ENCODE results near the gene CTSW. TPM values are rescaled to one million over a fixed set of nuclear protein-coding genes. Genes with fewer than 3 reads are reported as not detected.

Gene CTSW
- total RNA-seq, 1 donor from 2014 or later: not detected

DNA sequence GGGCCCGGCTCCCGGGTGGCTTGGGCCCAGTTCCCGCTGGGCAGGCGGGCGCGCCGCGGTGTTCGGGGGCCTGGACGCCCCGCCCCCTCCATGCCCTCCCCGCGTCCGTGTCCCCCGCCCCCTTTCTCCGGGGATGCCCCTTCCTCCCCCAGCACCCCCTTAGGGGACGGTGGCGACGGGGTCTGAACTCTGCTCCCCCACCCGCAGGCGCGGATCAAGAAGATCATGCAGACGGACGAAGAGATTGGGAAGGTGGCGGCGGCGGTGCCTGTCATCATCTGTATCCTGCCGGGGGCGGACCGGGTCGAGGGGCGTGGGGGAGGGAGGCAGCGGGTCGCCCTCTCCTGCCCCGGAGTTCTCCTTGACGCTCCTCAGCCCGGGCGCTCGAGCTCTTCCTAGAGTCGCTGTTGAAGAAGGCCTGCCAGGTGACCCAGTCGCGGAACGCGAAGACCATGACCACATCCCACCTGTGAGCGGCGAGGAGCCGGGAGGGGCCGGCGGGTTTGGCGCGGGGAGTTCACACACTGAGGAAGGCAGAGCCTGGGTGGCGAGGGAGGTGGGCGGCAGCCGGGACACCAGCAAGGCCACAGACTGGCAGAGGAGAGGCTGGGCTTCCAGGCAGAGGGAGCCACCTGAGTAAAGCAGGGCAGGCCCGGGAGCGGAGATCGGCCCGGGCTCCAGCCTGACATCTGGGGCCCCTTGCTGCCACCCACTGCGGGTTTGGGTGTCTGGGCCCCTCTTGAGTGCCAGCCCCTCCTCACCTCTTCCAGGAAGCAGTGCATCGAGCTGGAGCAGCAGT is 40.1 kb downstream of the CTSW start:
- H3K4me3 Mint-ChIP-seq (ENCODE audit: low read depth): peak overlapping the region; percentile 84
- H3K36me3 Mint-ChIP-seq (ENCODE audit: insufficient read depth): peaks cover 5% of the 10 kb centered on the region
- peak overlapping the region; percentile 78 for H3K27ac Mint-ChIP-seq
- peak; percentile 48 for DNase-seq (ENCODE audit: low spot score, unreplicated experiment)
- no peaks in the 10 kb centered on the region for H3K9me3 Mint-ChIP-seq (ENCODE audit: low read depth)
- peaks cover 6% of the 10 kb centered on the region for H3K4me1 Mint-ChIP-seq (ENCODE audit: low read depth)
- H3K27me3 Mint-ChIP-seq: peaks cover 2% of the 10 kb centered on the region
- TF ChIP-seq CTCF (IDR thresholded peaks at IDR 0.05; ENCODE audit: unreplicated experiment): no peak

GRCh38 chr11:65920372-65920802 is 40.8 kb downstream of the CTSW start:
- no peak for DNase-seq (ENCODE audit: low spot score, unreplicated experiment)
- peaks cover 6% of the 10 kb centered on the region for H3K4me1 Mint-ChIP-seq (ENCODE audit: low read depth)
- H3K4me3 Mint-ChIP-seq (ENCODE audit: low read depth): peak overlapping the region; percentile 84
- no peaks in the 10 kb centered on the region for H3K9me3 Mint-ChIP-seq (ENCODE audit: low read depth)
- TF ChIP-seq CTCF (IDR thresholded peaks at IDR 0.05; ENCODE audit: unreplicated experiment): no peak
- no peak overlapping the region for H3K27ac Mint-ChIP-seq
- peaks cover 5% of the 10 kb centered on the region for H3K36me3 Mint-ChIP-seq (ENCODE audit: insufficient read depth)
- H3K27me3 Mint-ChIP-seq: no peaks in the 10 kb centered on the region

DNA sequence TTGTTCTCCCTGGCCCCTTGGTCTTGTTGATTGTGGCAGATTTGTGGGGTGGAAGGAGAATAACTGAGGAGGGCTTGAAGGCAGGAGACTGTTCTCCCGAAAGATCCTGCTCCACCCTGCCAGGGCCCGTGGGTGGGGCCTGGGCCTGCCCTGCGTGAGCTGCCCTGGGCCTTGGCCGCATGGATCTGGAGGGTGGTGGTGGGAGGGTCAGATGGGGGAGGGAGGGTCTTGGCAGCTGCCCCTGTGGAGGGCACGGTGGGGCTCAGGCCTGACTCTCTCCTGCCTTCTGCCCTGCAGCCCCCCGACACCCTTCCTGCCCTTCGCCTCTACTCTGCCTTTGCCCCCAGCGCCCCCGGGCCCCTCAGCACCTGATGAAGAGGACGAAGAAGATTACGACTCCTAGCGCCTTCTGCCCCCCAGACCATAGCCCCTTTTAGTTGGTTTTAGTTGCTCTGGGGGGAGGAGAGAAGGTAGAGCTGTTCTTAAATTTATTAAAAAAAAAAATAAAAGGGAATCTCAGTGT is 41.5 kb downstream of the CTSW start:
- H3K27ac Mint-ChIP-seq: no peak overlapping the region

DNA sequence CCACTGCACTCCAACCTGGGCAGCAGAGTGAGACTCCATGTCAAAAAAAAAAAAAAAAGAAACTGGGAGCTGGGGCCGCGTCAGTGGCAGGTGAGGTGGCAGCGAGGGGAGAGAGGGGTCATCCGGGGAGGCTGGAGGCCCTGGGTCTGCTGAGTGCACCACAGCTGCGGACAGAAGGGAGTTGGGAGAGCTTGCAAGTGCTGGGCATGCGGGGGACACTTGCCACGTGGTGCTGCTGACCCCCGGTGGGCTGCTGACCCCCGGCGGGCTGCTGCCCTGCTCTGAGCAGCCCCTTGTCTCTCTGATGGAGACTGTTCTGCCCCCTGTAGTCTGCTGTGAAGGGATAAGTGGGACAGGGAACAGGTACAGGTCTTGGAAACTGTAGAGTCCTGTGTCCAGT is 42.2 kb downstream of the CTSW start:
- TF ChIP-seq CTCF (IDR thresholded peaks at IDR 0.05; ENCODE audit: unreplicated experiment): no peak
- no peak for DNase-seq (ENCODE audit: low spot score, unreplicated experiment)
- H3K27ac Mint-ChIP-seq: no peak overlapping the region
- no peaks in the 10 kb centered on the region for H3K27me3 Mint-ChIP-seq
- H3K4me3 Mint-ChIP-seq (ENCODE audit: low read depth): no peak overlapping the region
- no peaks in the 10 kb centered on the region for H3K9me3 Mint-ChIP-seq (ENCODE audit: low read depth)
- peaks cover 5% of the 10 kb centered on the region for H3K36me3 Mint-ChIP-seq (ENCODE audit: insufficient read depth)
- peaks cover 4% of the 10 kb centered on the region for H3K4me1 Mint-ChIP-seq (ENCODE audit: low read depth)

More for the DNA sequence above, 41.5 kb downstream of the CTSW start:
- no peak for TF ChIP-seq CTCF (IDR thresholded peaks at IDR 0.05; ENCODE audit: unreplicated experiment)
- Mint-ChIP-seq H3K27me3 (no peaks in the 10 kb centered on the region), H3K36me3 (ENCODE audit: insufficient read depth) (peaks cover 5% of the 10 kb centered on the region), H3K4me3 (ENCODE audit: low read depth) (peak overlapping the region; percentile 84), H3K9me3 (ENCODE audit: low read depth) (no peaks in the 10 kb centered on the region), H3K4me1 (ENCODE audit: low read depth) (peaks cover 6% of the 10 kb centered on the region)
- DNase-seq (ENCODE audit: low spot score, unreplicated experiment): no peak

GRCh38 chr11:65922565-65922964 is 42.9 kb downstream of the CTSW start:
- Mint-ChIP-seq H3K4me3 (ENCODE audit: low read depth) (no peak overlapping the region), H3K9me3 (ENCODE audit: low read depth) (no peaks in the 10 kb centered on the region), H3K4me1 (ENCODE audit: low read depth) (peaks cover 4% of the 10 kb centered on the region), H3K27me3 (no peaks in the 10 kb centered on the region), H3K27ac (no peak overlapping the region), H3K36me3 (ENCODE audit: insufficient read depth) (peaks cover 5% of the 10 kb centered on the region)
- DNase-seq (ENCODE audit: low spot score, unreplicated experiment): no peak
- TF ChIP-seq CTCF (IDR thresholded peaks at IDR 0.05; ENCODE audit: unreplicated experiment): no peak
